ENCODE measurements around the gene TTYH3. TPM values are rescaled to one million over a fixed set of nuclear protein-coding genes. Genes with fewer than 3 reads are reported as not detected.
"Not testable (repeated sequence)": the region's sequence is repeated elsewhere in the genome, so short reads cannot be mapped to it uniquely, and the experiment has no call there.

Gene TTYH3
- total RNA-seq, 2 donors from 2014 or later, result 30.3 to 38.7 TPM

DNA sequence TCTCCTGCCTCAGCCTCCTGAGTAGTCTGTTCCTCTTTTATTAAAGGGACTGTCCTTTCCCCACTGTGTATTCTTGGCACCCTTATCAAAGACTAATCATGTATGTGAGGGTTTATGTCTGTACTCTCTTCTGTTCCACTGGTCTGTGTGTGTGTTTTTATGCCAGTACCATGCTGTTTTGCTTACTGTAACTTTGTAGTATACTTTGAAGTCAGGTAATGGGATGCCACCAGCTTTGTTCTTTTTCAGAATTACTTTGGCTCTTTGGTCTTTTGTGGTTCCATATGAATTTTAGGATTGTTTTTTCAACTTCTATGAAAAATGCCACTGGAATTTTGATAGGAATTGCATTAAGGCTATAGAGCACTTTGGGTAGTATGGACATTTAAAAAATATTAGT is 42.1 kb downstream of the TTYH3 start:
- intact Hi-C loops (cut with DNase I), result no loop called here
- DNase-seq (no peak), ATAC-seq (no peak)

DNA sequence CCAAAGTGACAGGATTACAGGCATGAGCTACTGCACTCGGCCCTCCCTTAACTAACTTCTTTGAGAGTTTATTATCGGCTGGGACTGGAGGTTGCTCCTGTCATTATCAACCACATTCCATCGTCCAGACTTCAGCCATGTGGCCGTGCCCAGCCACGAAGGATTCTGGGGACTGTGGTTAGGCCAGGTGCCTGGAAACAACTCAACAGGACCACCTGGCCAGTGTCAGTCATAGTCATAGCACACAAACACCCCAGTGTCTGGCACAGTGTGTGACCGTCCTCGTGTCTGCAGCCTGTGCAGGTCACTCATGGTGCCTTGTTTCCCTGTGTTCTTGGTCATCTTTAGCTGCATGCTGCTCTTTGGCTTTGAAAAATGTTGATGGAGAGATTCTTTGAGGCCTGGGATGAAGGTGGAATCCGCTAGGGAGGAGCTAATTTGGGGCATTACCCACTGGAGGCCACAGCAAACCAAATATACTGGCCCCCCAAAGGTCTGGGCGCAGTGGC is 43.5 kb downstream of the TTYH3 start:
- no peak for DNase-seq
- no peak for ATAC-seq
- intact Hi-C loops (cut with DNase I), result no loop called here

DNA sequence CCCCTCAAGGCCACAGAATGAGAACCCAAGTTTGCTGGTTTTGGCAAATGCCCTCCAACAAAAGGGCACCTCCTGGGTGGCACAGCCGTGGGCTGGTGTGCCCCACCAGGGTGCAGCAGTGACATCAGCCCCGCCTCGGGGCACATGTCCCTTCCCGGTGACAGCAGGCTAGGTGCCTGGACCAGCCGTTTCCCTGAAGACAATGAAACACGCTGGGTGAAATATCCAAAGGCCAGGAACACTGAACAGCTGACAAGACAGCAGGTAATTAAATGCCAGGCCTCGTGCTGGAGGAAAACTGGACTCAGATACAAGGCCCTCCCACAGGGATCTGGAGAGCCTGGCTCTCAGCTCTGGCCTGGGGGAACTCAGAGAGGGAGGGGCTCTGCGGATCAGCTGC is 44.8 kb downstream of the TTYH3 start:
- ATAC-seq; intact Hi-C loops (cut with DNase I): not testable (repeated sequence)
- DNase-seq, result peak; percentile 18

DNA sequence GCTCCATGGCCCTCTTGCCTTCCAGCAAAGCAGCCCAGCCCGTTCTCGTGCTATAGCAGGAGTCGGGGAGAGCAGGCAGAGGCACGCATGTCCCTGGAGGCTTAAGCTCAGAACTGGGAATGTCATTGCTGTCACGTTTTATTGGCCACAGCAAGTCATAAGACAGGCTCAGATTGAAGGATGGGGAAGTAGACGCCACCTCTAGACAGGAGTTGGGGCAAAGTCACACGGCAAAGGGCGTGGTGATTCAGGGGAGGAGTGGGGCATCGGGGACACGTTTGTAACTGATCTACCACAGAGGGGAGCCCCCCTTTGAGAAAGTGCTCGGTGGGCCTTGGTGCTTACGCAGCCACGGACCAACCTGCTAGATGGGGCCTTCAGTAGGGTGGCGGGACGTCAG is 46.7 kb downstream of the TTYH3 start:
- intact Hi-C loops (cut with DNase I); ATAC-seq: not testable (repeated sequence)
- peak; percentile 4 for DNase-seq

DNA sequence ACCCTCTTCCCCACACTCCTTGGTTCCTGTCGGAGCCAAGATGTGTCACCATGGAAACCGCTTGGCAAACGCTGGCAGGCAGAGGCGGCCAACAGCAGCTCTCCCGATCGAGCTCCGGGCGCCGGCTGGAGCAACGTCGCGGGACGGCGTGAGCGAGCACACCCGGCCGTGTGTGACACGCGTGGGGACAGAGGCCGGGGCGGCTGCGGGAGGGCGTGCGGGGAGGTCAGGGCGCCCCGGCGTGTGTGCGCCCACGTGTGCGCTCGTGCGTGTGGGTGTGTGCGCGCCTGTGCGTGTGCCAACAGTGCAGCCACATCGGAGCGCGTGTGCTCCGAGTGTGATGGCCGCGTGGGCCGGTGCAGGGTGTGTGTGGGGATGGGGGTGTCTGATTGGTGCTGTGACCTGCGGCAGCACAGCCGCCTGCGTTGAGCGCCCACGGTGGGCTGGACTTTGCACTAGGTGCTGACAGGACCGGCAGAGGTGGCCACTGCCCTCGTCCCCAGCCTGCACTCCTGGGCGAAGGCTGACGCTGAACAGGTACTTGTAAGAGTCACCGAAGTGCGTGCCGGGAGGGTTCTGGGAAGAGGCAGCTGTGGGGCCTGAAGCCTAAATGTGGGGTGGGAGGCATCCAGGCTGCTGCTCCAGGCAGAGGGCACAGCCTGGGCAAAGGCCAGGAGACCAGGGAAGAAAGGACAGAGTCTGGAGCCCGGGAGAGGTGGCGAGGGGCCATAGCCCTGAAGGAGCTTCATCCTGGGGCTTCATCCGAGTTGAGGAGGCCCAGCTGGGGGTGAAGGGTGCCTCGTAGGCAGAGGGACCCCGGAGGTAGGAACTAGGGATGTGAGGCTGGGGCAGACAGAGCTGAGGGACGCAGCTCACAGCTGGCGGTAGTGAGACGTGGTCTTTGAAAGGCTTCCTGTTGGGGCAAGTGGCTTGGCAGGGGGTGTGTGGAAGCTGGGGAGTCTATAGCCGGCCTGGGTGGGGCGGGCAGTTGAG is 47.6 kb downstream of the TTYH3 start:
- ATAC-seq (peak in 1 of 2 donors; percentile 66), DNase-seq (peak; percentile 12)
- intact Hi-C loops (cut with DNase I), result loop anchor here (5.0 to 10.0 kb wide), 3 partner anchors 112 to 235 kb away; partner anchors contain the start of gene GRIFIN (in 1 of the 2)

DNA sequence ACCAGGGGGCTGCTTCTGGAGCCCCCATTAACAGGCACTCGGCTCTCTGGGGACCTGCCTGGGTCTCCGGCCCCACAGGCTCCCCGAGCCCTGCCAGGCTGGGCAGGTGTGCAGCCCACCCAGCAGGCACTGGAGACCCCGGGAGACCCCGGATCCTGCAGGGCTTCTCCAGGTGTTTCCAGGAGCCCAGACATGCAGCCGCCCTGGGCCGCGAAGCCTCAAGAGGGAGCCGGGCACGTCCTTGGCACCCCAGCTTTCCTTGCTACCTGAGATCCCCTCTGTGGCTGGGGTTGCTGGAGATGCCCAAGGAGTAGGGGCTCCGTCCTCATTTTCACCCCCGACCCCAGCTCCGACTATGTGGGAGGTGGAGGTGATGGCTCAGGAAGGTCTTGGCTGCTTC is 48.5 kb downstream of the TTYH3 start:
- intact Hi-C loops (cut with DNase I), result loop anchor here (5.0 to 10.0 kb wide), 3 partner anchors 113 to 235 kb away; partner anchors contain the start of gene GRIFIN (in 1 of the 2)
- no peak for ATAC-seq
- peak; percentile 15 for DNase-seq

DNA sequence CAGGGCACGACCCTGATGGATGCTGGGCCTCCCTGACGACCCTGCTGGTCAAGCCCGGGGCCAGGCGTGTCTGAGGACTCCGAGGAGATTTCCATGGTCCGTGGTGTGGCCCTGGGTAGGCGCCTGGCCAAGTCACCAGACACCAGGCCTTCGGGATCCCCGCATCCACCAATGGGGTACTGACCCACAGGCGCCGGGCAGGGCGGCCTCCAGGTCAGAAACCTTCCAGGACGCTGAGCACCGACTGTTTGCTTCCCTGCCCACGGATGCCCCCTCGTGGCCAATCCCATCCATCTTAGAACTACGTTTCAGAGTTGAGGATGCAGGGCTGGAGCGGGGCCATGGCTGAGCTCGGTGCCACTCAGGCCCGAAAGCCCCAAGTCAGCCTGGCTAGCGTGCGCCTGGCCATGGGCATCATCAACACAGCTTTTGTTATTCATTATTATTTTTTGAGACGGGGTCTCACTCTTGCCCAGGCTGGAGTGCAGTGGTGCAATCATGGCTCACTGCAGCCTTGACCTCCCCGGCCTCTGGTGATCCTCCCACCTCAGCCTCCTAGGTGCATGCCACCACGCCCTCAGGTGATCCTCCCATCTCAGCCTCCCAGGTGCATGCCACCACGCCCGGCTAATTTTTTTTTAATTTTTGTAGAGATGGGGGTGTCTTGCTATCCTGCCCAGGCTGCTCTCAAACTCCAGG is 49.2 kb downstream of the TTYH3 start:
- ATAC-seq, result peak; percentile 82 to 84
- peak; percentile 89 for DNase-seq
- intact Hi-C loops (cut with DNase I), result loop anchor here (1.0 to 10.0 kb wide), 4 partner anchors 114 to 236 kb away; partner anchors contain the start of gene GRIFIN (in 1 of the 2)

DNA sequence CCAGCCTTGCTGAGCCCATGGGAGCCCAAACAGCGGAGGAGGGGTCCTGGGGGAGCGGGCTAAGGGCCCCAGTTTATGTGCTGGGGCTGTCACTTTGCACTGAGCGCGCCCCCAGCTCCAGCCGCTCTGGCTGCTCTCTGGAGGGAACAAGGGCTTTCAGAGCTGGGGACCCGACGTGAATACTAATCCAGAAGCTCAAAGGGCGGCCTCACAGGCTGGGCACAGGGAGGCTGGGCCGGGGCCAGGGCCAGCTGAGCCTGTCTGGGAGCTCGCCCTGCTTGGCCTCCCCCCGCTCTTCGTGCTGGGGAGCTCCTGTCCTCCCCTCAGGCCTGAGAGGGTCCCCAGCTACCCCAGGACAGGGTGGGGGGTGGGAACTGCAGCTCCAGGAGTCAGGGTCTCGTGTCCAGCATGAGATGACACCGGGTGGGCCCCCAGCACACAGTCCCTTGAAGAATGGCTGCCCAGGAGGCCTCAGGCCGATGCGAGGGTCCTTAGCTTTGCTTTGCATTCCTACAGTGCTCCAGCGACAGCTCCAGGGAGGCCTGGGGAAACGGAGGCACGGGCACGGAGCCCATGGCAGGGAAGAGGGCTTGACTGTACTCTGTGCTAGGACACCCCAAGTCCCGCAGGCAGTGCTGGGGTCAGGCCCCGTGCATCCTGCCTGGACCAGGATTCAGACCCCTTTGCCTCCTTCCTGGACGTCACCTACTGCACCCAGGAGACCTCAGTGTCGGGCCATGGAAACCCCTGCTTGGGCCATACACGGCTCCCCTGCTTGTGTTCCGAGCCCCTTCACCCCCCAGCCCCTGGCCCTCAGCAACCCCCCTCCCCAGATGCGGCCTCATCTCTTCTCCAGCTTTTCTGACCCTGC is 50.4 kb downstream of the TTYH3 start:
- intact Hi-C loops (cut with DNase I), result loop anchor here (1.0 to 10.0 kb wide), 4 partner anchors 115 to 237 kb away; partner anchors contain the start of gene GRIFIN (in 1 of the 2)
- DNase-seq, result peak; percentile 8
- ATAC-seq, result no peak

DNA sequence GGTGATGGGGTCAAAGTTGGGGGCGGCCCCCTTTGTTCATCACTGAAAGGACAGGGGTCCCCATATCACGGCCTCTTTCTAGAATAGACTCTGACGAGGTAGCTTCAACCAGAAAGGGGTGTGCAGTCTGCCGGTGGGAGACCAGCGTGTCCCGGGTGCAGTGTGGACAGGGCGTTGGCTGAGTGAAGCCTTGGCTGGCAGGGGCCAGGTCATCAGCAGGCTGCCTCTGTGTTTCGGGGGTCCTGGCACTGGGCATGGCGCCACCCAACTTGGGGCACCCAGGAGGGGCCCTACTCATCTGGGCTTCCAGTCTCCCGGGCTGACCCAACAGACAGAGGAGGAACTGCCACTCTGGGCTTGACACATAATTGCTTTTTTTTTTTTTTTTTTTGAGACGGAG is 52.7 kb downstream of the TTYH3 start:
- no peak for ATAC-seq
- intact Hi-C loops (cut with DNase I), result loop anchor here (5.0 to 10.0 kb wide), 3 partner anchors 117 to 240 kb away; partner anchors contain the start of gene GRIFIN (in 1 of the 2)
- no peak for DNase-seq

DNA sequence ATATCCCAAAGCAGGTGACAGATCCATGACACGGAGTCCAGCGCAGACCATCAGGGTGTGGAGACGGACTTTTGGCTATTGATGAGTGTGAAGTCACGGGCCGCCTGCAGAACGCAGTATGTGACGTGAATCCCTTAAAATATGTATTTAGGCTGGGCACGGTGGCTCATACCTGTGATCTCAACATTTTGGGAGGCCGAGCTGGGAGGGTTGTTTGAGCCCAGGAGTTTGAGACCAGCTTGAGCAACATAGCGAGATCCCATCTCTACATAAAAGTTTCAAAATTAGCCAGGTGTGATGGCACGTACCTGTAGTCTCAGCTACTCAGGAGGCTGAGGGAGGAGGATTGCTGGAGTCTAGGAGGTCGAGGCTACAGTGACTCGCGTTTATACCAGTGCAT is 54.3 kb downstream of the TTYH3 start:
- ATAC-seq (no peak), DNase-seq (no peak)
- intact Hi-C loops (cut with DNase I), result loop anchor here (10.0 kb wide), 2 partner anchors 211 to 241 kb away; partner anchors contain the start of gene GRIFIN (in 1 of the 2)

DNA sequence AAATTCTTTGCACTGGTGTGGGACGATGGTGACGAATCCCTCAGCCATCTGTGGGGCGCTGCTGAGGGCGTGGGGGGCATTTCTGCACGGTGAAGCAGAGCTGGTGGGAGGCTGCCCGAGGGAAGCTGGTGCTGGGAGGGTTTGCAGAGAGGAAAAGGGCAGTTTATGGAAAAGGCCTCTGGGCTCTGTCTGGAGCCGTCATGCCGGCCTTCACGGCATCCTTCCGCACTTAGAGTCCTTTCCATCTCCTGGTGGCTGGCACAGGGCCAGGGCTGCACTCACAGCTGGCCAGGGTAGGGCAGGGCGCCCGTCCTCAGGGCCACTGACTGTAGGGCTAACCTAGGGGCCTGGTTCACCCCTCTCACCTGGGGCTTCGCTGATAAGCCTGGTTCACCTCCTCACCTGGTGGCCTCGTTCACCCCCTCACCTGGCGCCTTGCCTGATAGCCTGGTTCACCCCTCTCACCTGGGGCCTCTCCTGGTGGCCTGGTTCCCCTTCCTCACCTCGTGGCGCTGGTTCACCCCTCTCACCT is 55.6 kb downstream of the TTYH3 start:
- no peak for DNase-seq
- intact Hi-C loops (cut with DNase I), result loop anchor here (10.0 kb wide), 2 partner anchors 213 to 243 kb away; partner anchors contain the start of gene GRIFIN (in 1 of the 2)
- peak in 1 of 2 donors; percentile 44 for ATAC-seq

DNA sequence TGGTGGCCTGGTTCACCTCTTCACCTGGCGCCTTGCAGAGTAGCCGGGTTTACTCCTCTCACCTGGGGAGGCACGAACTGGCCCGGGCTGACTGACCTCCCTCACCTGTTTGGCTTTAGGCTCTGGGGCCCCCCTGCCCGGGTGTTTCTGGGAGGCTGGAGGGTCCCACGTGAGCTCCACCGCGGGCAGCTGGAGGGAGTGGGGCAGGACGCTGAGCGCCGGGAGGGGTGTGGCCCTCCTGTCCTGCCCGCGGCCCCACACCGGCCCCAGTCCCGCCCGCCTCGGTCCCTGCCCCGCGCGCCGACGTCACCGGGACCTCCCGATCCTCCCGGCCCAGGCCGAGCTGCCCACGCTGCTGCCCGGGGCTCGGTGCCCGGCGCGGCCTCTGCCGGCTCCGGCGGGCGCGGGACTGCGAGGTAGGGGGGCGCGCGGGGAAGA is 56.1 kb downstream of the TTYH3 start, which contains the start of gene AMZ1:
Gene AMZ1 (plus strand): TSS at position 322 of the 438 bp plus-strand sequence. CDS start 12,250 bp downstream, outside the sequence.
- peak; percentile 45 to 48 for ATAC-seq
- DNase-seq, result no peak
- intact Hi-C loops (cut with DNase I), result loop anchor here (10.0 kb wide), 2 partner anchors 213 to 243 kb away; partner anchors contain the start of gene GRIFIN (in 1 of the 2)

DNA sequence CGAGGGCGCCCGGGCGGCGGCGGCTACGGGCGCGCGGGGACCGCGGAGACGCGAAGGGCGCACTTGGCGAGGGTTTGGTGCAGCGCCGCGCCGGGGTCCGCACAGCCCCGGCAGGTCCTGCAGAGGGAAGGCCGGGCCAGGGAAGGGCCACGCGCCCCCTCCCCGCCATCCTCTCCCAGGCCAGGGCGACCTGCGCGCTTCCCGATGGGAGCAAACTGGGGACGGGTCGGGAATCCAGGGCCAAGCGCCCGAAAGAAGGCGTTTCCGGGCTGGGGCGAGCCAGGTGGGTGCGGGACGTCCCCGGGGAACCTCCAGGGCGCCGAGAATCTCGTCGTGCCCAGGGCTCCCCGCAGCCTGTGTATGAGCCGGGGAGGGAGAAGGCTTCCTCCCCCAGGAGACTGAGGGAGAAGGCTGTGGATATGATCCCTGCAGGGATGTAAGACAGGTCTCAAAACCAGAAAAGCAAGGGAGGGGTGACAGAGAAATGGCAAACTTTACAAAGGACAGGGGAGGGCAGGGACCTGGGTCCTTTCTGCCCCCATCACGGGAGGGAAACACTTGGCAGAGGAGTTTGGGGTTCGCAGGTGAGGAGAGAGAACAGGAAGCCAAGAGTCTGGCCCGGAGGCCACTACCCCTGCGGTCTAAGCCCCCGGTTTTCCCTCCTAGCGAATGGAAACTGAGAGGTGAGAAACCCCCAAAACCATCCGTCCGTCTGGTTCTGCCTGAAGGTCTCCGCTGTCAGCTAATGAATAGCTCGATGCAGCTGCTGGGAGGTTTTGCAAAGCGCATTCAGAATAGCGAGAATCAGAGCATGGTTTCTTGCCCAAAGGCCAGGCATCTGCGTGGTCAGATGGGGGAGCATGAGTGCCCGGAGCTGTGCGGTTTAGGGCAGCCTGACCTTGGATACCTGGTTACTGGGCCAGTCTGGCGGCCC is 56.9 kb downstream of the TTYH3 start:
- intact Hi-C loops (cut with DNase I), result loop anchor here (10.0 kb wide), 2 partner anchors 214 to 244 kb away; partner anchors contain the start of gene GRIFIN (in 1 of the 2)
- DNase-seq (no peak), ATAC-seq (no peak)

DNA sequence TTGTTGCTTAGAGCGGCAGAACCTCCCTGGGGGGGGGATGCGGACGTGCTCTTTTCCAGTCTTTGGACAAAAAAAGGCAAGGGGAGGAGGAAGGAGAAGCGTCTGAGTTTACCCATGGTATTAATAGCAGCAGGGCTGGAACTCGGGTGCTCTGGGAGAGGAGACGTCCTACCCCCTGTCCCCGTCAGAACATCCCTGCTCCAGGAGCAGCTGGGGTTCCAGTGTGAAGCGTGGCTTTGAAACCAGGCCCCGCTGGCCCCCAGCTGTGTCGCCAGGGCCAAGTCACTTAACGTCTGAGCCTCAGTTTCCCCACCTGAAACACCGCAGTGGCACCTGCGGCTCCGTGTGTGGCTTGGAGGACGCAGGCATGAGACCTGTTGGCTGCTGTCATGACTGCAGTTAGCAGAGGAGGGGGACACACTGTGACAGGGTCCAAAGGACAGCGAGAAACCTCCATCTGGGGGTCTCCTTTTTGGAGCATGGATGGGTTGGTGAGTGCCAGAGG is 57.6 kb downstream of the TTYH3 start:
- DNase-seq (no peak), ATAC-seq (no peak)
- intact Hi-C loops (cut with DNase I), result loop anchor here (10.0 kb wide), 2 partner anchors 215 to 245 kb away; partner anchors contain the start of gene GRIFIN (in 1 of the 2)

DNA sequence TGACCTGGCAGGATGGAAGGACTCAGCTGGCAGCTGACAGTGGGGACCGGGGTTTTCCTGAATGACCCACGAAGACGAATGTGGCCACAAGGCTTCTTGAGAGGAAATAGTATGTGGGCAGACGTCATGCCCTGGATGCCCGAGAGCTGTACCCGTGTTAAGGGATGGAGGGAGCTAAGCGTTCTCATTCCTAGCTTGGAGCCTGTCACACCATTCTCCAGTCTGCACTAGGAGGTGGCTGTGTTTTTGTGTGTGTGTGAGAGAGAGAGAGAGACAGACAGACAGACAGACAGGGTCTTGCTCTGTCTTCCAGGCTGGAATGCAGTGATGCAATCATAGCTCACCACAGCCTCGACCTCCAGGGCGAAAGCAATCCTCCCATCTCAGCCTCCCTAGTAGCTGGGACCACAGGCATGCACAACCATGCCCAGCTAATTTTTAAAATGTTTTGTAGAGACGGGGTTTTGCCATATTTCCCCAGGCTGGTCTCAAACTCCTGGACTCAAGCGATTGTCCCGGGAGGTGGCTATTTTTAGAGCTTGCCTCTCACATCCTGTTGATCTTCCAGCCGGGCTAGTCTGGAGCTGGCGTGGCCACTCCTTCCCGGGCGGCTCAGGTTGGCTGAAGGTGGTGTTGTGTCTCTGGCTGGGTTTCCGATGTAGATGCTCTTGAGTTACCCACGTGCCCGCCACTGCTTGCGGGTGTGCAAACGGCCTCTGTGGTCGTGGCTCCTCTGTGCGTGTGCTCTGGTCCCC is 58.3 kb downstream of the TTYH3 start:
- intact Hi-C loops (cut with DNase I), result loop anchor here (10.0 kb wide), 2 partner anchors 215 to 245 kb away; partner anchors contain the start of gene GRIFIN (in 1 of the 2)
- ATAC-seq (no peak), DNase-seq (no peak)

All from left cardiac atrium (tissue), 4 donors.